ENCODE data around the gene KCNJ10.

DNA sequence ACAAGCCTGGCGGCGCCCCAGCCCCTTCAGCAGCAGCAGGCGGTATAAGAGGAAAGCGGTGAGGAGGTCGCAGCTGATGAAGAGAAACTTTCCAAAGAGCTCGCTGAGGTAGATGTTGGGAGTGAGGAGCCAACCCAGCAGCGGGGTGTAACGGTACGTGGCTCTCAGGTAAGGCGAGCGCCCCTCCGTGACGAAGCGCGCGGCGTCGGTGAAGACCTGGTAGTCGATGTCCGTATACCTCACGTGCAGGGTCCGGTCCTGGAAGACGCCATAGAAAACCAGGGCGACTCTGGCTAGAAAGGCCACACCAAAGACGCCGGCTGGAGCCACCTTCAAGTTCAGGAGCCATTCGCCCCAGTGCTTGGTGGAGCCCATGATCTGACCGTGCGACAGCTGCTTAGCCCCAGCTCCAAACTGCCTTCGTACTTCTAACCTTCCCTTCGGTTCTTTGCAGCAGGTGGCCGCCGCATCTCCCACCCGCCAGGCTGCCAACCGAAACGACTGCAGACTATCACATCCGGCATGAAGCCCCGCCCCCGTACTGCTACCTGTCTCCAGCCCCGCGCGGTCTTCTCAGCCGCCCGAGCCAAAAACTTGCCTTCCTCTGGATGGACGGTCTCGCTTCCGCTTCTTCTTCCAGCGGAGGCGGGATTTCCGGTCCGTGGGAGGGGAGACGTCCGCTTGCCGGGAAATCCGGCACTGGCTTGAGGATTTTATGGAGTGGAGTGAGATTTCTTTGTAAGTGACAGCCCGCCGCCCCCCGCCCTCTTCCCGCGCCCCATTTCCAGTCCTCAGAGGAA is 38.4 kb downstream of the KCNJ10 start, which contains the start of gene PIGM:
- TF ChIP-seq GLI2 (tag by site-specific recombination; IDR thresholded peaks at IDR 0.05; ENCODE audit: borderline replicate concordance, low read depth) (no peak), ZNF274 (IDR thresholded peaks at IDR 0.05; ENCODE audit: low read length) (no peak), ZNF274 (tag by site-specific recombination; IDR thresholded peaks at IDR 0.05; ENCODE audit: borderline replicate concordance) (no peak), BCL11A (tag by site-specific recombination; IDR thresholded peaks at IDR 0.05; ENCODE audit: low read depth) (no peak), ZBTB8A (tag by site-specific recombination; IDR thresholded peaks at IDR 0.05) (peak; percentile 74), KLF1 (tag by site-specific recombination; IDR thresholded peaks at IDR 0.05) (no peak), EGR2 (tag by site-specific recombination; IDR thresholded peaks at IDR 0.05; ENCODE audit: low read depth) (peak; percentile 82), ZNF175 (tag by site-specific recombination; IDR thresholded peaks at IDR 0.05) (no peak), ZBTB7A (tag by site-specific recombination; IDR thresholded peaks at IDR 0.05; ENCODE audit: low read depth) (no peak), ZXDB (tag by site-specific recombination; IDR thresholded peaks at IDR 0.05) (peak; percentile 84; the same call in 1 of the 2 replicates), ZNF776 (tag by site-specific recombination; IDR thresholded peaks at IDR 0.05; ENCODE audit: borderline replicate concordance) (no peak), KLF16 (tag by site-specific recombination; IDR thresholded peaks at IDR 0.05) (peak; percentile 63; the same call in 1 of the 2 replicates)
- TF ChIP-seq, protein P1, sequence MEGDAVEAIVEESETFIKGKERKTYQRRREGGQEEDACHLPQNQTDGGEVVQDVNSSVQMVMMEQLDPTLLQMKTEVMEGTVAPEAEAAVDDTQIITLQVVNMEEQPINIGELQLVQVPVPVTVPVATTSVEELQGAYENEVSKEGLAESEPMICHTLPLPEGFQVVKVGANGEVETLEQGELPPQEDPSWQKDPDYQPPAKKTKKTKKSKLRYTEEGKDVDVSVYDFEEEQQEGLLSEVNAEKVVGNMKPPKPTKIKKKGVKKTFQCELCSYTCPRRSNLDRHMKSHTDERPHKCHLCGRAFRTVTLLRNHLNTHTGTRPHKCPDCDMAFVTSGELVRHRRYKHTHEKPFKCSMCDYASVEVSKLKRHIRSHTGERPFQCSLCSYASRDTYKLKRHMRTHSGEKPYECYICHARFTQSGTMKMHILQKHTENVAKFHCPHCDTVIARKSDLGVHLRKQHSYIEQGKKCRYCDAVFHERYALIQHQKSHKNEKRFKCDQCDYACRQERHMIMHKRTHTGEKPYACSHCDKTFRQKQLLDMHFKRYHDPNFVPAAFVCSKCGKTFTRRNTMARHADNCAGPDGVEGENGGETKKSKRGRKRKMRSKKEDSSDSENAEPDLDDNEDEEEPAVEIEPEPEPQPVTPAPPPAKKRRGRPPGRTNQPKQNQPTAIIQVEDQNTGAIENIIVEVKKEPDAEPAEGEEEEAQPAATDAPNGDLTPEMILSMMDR (tag by site-specific recombination; IDR thresholded peaks at IDR 0.05), result 0 out of 2 replicates have a peak, but pooled peaks have one; percentile 23
- TF ChIP-seq, protein P2, sequence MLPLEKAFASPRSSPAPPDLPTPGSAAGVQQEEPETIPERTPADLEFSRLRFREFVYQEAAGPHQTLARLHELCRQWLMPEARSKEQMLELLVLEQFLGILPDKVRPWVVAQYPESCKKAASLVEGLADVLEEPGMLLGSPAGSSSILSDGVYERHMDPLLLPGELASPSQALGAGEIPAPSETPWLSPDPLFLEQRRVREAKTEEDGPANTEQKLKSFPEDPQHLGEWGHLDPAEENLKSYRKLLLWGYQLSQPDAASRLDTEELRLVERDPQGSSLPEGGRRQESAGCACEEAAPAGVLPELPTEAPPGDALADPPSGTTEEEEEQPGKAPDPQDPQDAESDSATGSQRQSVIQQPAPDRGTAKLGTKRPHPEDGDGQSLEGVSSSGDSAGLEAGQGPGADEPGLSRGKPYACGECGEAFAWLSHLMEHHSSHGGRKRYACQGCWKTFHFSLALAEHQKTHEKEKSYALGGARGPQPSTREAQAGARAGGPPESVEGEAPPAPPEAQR (tag by site-specific recombination; IDR thresholded peaks at IDR 0.05), result no peak
- TF ChIP-seq, protein P3, sequence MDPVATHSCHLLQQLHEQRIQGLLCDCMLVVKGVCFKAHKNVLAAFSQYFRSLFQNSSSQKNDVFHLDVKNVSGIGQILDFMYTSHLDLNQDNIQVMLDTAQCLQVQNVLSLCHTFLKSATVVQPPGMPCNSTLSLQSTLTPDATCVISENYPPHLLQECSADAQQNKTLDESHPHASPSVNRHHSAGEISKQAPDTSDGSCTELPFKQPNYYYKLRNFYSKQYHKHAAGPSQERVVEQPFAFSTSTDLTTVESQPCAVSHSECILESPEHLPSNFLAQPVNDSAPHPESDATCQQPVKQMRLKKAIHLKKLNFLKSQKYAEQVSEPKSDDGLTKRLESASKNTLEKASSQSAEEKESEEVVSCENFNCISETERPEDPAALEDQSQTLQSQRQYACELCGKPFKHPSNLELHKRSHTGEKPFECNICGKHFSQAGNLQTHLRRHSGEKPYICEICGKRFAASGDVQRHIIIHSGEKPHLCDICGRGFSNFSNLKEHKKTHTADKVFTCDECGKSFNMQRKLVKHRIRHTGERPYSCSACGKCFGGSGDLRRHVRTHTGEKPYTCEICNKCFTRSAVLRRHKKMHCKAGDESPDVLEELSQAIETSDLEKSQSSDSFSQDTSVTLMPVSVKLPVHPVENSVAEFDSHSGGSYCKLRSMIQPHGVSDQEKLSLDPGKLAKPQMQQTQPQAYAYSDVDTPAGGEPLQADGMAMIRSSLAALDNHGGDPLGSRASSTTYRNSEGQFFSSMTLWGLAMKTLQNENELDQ (tag by site-specific recombination; IDR thresholded peaks at IDR 0.05; ENCODE audit: low read depth), result no peak
